Measurements from ENCODE around the gene HIPK4. TPM values are rescaled to one million over a fixed set of nuclear protein-coding genes. Genes with fewer than 3 reads are reported as not detected.

HIPK4 gene, protein sequence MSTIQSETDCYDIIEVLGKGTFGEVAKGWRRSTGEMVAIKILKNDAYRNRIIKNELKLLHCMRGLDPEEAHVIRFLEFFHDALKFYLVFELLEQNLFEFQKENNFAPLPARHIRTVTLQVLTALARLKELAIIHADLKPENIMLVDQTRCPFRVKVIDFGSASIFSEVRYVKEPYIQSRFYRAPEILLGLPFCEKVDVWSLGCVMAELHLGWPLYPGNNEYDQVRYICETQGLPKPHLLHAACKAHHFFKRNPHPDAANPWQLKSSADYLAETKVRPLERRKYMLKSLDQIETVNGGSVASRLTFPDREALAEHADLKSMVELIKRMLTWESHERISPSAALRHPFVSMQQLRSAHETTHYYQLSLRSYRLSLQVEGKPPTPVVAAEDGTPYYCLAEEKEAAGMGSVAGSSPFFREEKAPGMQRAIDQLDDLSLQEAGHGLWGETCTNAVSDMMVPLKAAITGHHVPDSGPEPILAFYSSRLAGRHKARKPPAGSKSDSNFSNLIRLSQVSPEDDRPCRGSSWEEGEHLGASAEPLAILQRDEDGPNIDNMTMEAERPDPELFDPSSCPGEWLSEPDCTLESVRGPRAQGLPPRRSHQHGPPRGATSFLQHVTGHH
- total RNA-seq (2021; fragmentation: NEBNext Ultra II Directional; extraction: Animal tissue kit (Norgen Biotek cat#: 25700)) (0.15 and 0.29 TPM in 2 replicates), polyA plus RNA-seq (2011; rRNA removed) (0.57 and 0.88 TPM in 2 replicates), polyA minus RNA-seq (2011; rRNA and poly(A)+ RNA removed) (0.09 and 0.37 TPM in 2 replicates)
- polyA plus RNA-seq (2011; cell fraction: cytosol; rRNA removed), result 0.70 TPM
- 0.66 TPM for polyA plus RNA-seq (2011; cell fraction: nucleus; rRNA removed)
- 0.31 to 0.48 TPM (median 0.34 TPM) in 4 replicates for polyA plus RNA-seq (2012, experiment 1 of 2)
- 0.16 TPM for polyA plus RNA-seq (2012, experiment 2 of 2)
- 0.18 TPM for polyA plus RNA-seq (2013, experiment 1 of 2)
- 0.26 TPM for polyA plus RNA-seq (2013, experiment 2 of 2)
- polyA minus RNA-seq (2011; cell fraction: cytosol; rRNA and poly(A)+ RNA removed), result 0.44 TPM
- polyA minus RNA-seq (2011; cell fraction: nucleus; rRNA and poly(A)+ RNA removed), result 0.30 TPM
- long read RNA-seq, experiment 1, result 0 reads
- long read RNA-seq, experiment 2, result 0 reads

- Histone ChIP-seq H2BK20ac (ENCODE audit: low read length) (no peak within 1 kb of the TSS), H3K23me2 (ENCODE audit: low read depth, low read length) (no peaks in the 10 kb centered on the region), H3K23ac (ENCODE audit: insufficient read length) (no peak within 1 kb of the TSS), H3K9me3 (ENCODE audit: insufficient read depth in 2 of 2, low read depth in 1 of 2, low read length in 1 of 2) (no peaks in the 10 kb centered on the region), H4K20me1 (replicated peaks in 1 of 2; ENCODE audit: control insufficient read depth in 1 of 2, insufficient read depth in 2 of 2, low read length in 2 of 2) (no peaks in the 10 kb centered on the region), H3K56ac (replicated peaks; ENCODE audit: insufficient read length, low read depth, low read length) (no peak within 1 kb of the TSS), H4K5ac (ENCODE audit: insufficient read length, low read depth, low read length) (no peak within 1 kb of the TSS), H3K4ac (replicated peaks; ENCODE audit: insufficient read length, low read depth, low read length) (no peak within 1 kb of the TSS), H3K79me1 (ENCODE audit: low read depth, low read length) (no peaks in the 10 kb centered on the region), H4K8ac (ENCODE audit: extremely low read depth, insufficient read depth, low read length) (no peak within 1 kb of the TSS), H3K27me3 (replicated peaks in 1 of 4; ENCODE audit: control insufficient read depth in 3 of 4, extremely low read depth in 1 of 4, insufficient read depth in 3 of 4, low read length in 3 of 4) (no peaks in the 10 kb centered on the region), H2AFZ (ENCODE audit: low read length) (no peak within 1 kb of the TSS), H3K4me2 (ENCODE audit: insufficient read depth in 1 of 2, low read depth in 2 of 2, low read length in 2 of 2) (no peak within 1 kb of the TSS), H3K9ac (replicated peaks in 1 of 4; ENCODE audit: extremely low read depth in 1 of 4, low read depth in 3 of 4, low read length in 3 of 4) (no peak within 1 kb of the TSS), H4K91ac (replicated peaks; ENCODE audit: insufficient read length, low read length) (no peak within 1 kb of the TSS), H2BK5ac (ENCODE audit: low read depth, low read length) (no peak within 1 kb of the TSS), H2BK12ac (ENCODE audit: low read depth, low read length) (no peak within 1 kb of the TSS), H3K79me2 (ENCODE audit: control insufficient read depth in 1 of 2, insufficient read depth in 2 of 2, low read length in 2 of 2) (no peaks in the 10 kb centered on the region), H3K27ac (ENCODE audit: low read depth, low read length) (no peak within 1 kb of the TSS), H3K4me3 (ENCODE audit: extremely low read depth in 1 of 4, insufficient read depth in 2 of 4, low read depth in 3 of 4, low read length in 4 of 4) (no peak within 1 kb of the TSS), H2BK15ac (ENCODE audit: low read length) (no peak within 1 kb of the TSS), H3K36me3 (ENCODE audit: control insufficient read depth in 2 of 4, insufficient read depth in 4 of 4, low read length in 3 of 4) (no peaks in the 10 kb centered on the region), H2AK5ac (ENCODE audit: low read depth, low read length) (no peak within 1 kb of the TSS), H3K18ac (ENCODE audit: extremely low read depth, low read length) (no peak within 1 kb of the TSS), H2BK120ac (replicated peaks; ENCODE audit: low read depth, low read length) (no peak within 1 kb of the TSS), H3K4me1 (replicated peaks in 1 of 4; ENCODE audit: control insufficient read depth in 3 of 4, insufficient read depth in 4 of 4, low read length in 3 of 4) (peaks cover 0 to 4% (median 3%) of the 10 kb centered on the region in 4 experiments; a peak in 3 of 7 replicates), H3K14ac (ENCODE audit: insufficient read length) (no peak within 1 kb of the TSS)
- CTCF ChIA-PET (ENCODE audit: partially characterized antibody), result interaction anchor here (0.6 to 1.4 kb wide), 3 partner anchors 11 to 31 kb away, joined by 3 to 4 read pairs (median 3); no protein-coding TSS in a partner anchor
- TF ChIP-seq ASH2L (IDR thresholded peaks at IDR 0.05; ENCODE audit: low read length) (peak; percentile 32), JUND (IDR thresholded peaks at IDR 0.05; ENCODE audit: low read length) (no peak), KDM1A (IDR thresholded peaks at IDR 0.05; ENCODE audit: borderline replicate concordance, low read length) (peak; percentile 85; the same call in 1 of the 2 replicates)
- no peak for FAIRE-seq
- 78% methylated on average over 10 of the region's 10 CpGs; no CpG with 5 or more reads in 1 of the 2 experiments for WGBS, 2 experiments (ENCODE audit: extremely low coverage in 1 of 2, insufficient coverage in 1 of 2, insufficient read length in 1 of 2, insufficient replicate concordance in 2 of 2, low coverage in 1 of 2, low lambda C conversion rate in 2 of 2, missing lambda C conversion rate in 1 of 2)
- DNase-seq (ENCODE audit: low read depth in 1 of 2, low spot score in 2 of 2), result peak in 1 of 2 experiments; percentile 51
- POLR2A ChIA-PET (ENCODE audit: partially characterized antibody), result interaction anchor here (0.9 to 2.0 kb wide), 6 partner anchors 9 to 36 kb away, joined by 3 to 6 read pairs (median 3); partner anchors contain the start of gene SERTAD1
Observed at GRCh38 chr19:40390084-40390742, at the start of gene HIPK4. Gene HIPK4 (minus strand): TSS chr19:40390181. CDS start chr19:40389902, 279 bp downstream.

All from H1 (cell line).